ENCODE measurements around the gene SF3A1. TPM values are rescaled to one million over a fixed set of nuclear protein-coding genes. Genes with fewer than 3 reads are reported as not detected.

The SF3A1 gene
- total and polyA plus RNA-seq, 4 donors = 19.6 to 41.6 (median 23.9) TPM

DNA sequence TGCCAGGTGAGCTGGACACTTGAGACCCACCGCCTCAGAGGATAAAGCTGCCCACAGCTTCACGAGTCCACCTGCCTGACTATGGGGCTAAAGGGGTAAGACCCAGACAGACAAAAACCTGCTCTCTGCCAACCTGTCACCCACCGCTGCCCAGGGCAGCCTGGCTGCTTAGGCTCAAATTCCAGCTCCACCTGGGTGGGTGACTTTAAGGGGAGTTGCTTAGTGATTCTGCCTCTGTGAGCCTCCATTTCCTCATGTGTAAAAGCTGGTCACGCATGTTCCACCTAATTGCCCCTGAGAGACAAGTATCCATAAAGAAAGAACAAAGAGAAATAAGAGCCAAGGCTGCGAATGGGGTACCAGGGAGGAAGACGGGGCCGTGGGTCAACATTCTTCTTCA is 63.7 kb downstream of the SF3A1 start:
- 97% methylated on average over 7 of the region's 7 CpGs for WGBS
- Histone ChIP-seq H3K27me3 (ENCODE audit: control insufficient read depth in 4 of 4, insufficient read depth in 4 of 4, low read length in 3 of 4) (no peaks in the 10 kb centered on the region), H3K27ac (ENCODE audit: low read depth in 1 of 2, low read length in 2 of 2) (no peak overlapping the region), H3K4me1 (ENCODE audit: control insufficient read depth in 4 of 4, insufficient read depth in 4 of 4, low read length in 3 of 4) (peaks cover 8 to 33% (median 28%) of the 10 kb centered on the region in 4 donors), H3K9ac (ENCODE audit: low read depth in 1 of 2, low read length in 2 of 2) (no peak overlapping the region), H3K4me3 (ENCODE audit: low read depth in 1 of 3, low read length in 3 of 3) (no peak overlapping the region), H3K36me3 (ENCODE audit: control insufficient read depth in 4 of 4, insufficient read depth in 3 of 4, low read depth in 1 of 4, low read length in 3 of 4) (peaks cover 10 to 52% (median 17%) of the 10 kb centered on the region in 4 donors), H3K9me3 (ENCODE audit: control insufficient read depth in 4 of 4, low read length in 3 of 4) (no peaks in the 10 kb centered on the region)
- TF ChIP-seq YY1 (IDR thresholded peaks at IDR 0.05) (no peak), FOXA2 (IDR thresholded peaks at IDR 0.05) (no peak), RXRA (IDR thresholded peaks at IDR 0.05) (no peak), HNF4A (conservative IDR thresholded peaks at IDR 0.05) (no peak), JUND (IDR thresholded peaks at IDR 0.05) (no peak), EGR1 (IDR thresholded peaks at IDR 0.05; ENCODE audit: low read depth in 2 of 2) (no peak), SP1 (IDR thresholded peaks at IDR 0.05) (no peak), FOXA1 (IDR thresholded peaks at IDR 0.05) (no peak), RAD21 (IDR thresholded peaks at IDR 0.05) (no peak), HNF4G (IDR thresholded peaks at IDR 0.05) (no peak), GABPA (IDR thresholded peaks at IDR 0.05 in 1 of 2, conservative IDR thresholded peaks at IDR 0.05 in 1 of 2) (no peak), NR2F2 (IDR thresholded peaks at IDR 0.05) (no peak)
- TF ChIP-seq, protein P1, sequence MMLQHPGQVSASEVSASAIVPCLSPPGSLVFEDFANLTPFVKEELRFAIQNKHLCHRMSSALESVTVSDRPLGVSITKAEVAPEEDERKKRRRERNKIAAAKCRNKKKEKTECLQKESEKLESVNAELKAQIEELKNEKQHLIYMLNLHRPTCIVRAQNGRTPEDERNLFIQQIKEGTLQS (IDR thresholded peaks at IDR 0.05) = no peak
- TF ChIP-seq, protein P2, sequence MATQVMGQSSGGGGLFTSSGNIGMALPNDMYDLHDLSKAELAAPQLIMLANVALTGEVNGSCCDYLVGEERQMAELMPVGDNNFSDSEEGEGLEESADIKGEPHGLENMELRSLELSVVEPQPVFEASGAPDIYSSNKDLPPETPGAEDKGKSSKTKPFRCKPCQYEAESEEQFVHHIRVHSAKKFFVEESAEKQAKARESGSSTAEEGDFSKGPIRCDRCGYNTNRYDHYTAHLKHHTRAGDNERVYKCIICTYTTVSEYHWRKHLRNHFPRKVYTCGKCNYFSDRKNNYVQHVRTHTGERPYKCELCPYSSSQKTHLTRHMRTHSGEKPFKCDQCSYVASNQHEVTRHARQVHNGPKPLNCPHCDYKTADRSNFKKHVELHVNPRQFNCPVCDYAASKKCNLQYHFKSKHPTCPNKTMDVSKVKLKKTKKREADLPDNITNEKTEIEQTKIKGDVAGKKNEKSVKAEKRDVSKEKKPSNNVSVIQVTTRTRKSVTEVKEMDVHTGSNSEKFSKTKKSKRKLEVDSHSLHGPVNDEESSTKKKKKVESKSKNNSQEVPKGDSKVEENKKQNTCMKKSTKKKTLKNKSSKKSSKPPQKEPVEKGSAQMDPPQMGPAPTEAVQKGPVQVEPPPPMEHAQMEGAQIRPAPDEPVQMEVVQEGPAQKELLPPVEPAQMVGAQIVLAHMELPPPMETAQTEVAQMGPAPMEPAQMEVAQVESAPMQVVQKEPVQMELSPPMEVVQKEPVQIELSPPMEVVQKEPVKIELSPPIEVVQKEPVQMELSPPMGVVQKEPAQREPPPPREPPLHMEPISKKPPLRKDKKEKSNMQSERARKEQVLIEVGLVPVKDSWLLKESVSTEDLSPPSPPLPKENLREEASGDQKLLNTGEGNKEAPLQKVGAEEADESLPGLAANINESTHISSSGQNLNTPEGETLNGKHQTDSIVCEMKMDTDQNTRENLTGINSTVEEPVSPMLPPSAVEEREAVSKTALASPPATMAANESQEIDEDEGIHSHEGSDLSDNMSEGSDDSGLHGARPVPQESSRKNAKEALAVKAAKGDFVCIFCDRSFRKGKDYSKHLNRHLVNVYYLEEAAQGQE (IDR thresholded peaks at IDR 0.05) = no peak
- TF ChIP-seq, protein P3, sequence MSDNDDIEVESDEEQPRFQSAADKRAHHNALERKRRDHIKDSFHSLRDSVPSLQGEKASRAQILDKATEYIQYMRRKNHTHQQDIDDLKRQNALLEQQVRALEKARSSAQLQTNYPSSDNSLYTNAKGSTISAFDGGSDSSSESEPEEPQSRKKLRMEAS (IDR thresholded peaks at IDR 0.05) = no peak
- TF ChIP-seq, protein P4, sequence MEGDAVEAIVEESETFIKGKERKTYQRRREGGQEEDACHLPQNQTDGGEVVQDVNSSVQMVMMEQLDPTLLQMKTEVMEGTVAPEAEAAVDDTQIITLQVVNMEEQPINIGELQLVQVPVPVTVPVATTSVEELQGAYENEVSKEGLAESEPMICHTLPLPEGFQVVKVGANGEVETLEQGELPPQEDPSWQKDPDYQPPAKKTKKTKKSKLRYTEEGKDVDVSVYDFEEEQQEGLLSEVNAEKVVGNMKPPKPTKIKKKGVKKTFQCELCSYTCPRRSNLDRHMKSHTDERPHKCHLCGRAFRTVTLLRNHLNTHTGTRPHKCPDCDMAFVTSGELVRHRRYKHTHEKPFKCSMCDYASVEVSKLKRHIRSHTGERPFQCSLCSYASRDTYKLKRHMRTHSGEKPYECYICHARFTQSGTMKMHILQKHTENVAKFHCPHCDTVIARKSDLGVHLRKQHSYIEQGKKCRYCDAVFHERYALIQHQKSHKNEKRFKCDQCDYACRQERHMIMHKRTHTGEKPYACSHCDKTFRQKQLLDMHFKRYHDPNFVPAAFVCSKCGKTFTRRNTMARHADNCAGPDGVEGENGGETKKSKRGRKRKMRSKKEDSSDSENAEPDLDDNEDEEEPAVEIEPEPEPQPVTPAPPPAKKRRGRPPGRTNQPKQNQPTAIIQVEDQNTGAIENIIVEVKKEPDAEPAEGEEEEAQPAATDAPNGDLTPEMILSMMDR (IDR thresholded peaks at IDR 0.05; ENCODE audit: low read depth, low read length, missing input control) = no peak
- no peak for DNase-seq (ENCODE audit: low spot score)

DNA sequence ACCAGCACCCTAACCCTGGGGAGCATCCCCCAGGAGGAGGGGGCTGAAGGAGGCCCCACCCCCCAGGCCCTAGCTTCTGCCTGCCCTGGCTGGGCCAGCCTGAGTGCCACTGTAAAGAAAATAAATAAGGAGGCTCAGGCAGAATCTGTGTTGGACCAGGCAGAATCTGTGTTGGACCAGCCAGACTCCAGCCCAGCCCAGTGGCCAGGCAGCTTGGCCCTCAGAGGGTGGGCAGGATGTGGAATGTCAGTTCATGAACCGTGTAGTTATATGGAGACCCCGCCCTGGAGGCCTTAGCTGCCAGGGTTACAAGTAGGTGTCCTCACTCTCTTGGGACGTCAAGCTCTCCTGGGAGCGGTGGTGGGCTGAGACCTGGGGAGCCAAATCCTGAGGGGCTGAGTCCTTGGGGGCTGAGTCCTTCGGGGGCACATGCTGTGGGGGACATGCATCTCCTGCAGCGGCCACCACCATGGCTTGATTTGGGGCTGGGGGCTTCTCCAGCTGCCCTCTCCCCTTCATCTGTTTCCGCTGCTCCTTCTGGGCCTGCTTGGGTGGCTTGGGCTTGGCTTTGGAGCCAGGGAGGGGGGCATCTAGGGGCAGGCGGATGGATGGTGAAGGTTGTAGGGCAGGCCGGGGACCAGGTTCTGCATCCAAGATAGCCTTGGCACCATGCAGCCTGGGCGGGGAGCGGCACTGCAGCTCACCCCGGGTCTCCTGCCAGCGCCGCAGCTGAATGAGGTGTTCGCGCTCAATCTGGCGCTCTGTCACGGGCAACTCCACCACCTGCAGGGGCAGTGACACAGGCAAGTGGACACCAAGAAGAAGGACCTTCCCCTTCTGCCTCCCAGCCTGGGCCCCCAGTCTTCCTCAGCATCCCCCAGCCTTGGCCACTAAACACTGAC is 64.4 kb downstream of the SF3A1 start:
- TF ChIP-seq, protein P5, sequence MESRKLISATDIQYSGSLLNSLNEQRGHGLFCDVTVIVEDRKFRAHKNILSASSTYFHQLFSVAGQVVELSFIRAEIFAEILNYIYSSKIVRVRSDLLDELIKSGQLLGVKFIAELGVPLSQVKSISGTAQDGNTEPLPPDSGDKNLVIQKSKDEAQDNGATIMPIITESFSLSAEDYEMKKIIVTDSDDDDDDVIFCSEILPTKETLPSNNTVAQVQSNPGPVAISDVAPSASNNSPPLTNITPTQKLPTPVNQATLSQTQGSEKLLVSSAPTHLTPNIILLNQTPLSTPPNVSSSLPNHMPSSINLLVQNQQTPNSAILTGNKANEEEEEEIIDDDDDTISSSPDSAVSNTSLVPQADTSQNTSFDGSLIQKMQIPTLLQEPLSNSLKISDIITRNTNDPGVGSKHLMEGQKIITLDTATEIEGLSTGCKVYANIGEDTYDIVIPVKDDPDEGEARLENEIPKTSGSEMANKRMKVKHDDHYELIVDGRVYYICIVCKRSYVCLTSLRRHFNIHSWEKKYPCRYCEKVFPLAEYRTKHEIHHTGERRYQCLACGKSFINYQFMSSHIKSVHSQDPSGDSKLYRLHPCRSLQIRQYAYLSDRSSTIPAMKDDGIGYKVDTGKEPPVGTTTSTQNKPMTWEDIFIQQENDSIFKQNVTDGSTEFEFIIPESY (IDR thresholded peaks at IDR 0.05) = no peak
- no peak for TF ChIP-seq EGR1 (IDR thresholded peaks at IDR 0.05; ENCODE audit: low read depth in 2 of 2)
- TF ChIP-seq, protein P3 (IDR thresholded peaks at IDR 0.05) = no peak
- no peak for TF ChIP-seq FOXA1 (IDR thresholded peaks at IDR 0.05)
- TF ChIP-seq, protein P1 (IDR thresholded peaks at IDR 0.05) = no peak
- Histone ChIP-seq H3K36me3 (ENCODE audit: control insufficient read depth in 4 of 4, insufficient read depth in 3 of 4, low read depth in 1 of 4, low read length in 3 of 4) (peaks cover 10 to 45% (median 15%) of the 10 kb centered on the region in 4 donors), H3K9ac (ENCODE audit: low read depth in 1 of 2, low read length in 2 of 2) (no peak overlapping the region), H3K4me3 (ENCODE audit: low read depth in 1 of 3, low read length in 3 of 3) (no peak overlapping the region), H3K4me1 (ENCODE audit: control insufficient read depth in 4 of 4, insufficient read depth in 4 of 4, low read length in 3 of 4) (peaks cover 8 to 40% (median 33%) of the 10 kb centered on the region in 4 donors), H3K27me3 (ENCODE audit: control insufficient read depth in 4 of 4, insufficient read depth in 4 of 4, low read length in 3 of 4) (no peaks in the 10 kb centered on the region), H3K27ac (ENCODE audit: low read depth in 1 of 2, low read length in 2 of 2) (no peak overlapping the region), H3K9me3 (ENCODE audit: control insufficient read depth in 4 of 4, low read length in 3 of 4) (no peaks in the 10 kb centered on the region)
- DNase-seq (ENCODE audit: low spot score) = no peak
- 94% methylated on average over 18 of the region's 18 CpGs for WGBS

Measured in liver (tissue), 9 donors.